HL-60 (cell line): ENCODE results near the gene SLC35E4.

Experiments used
- DNase-seq, 2 experiments: peaks; one replicate each; pipeline ENCODE4 v3.0.0-alpha.2; 2010 to 2020; ENCODE audit warnings: low read depth in 1 of 2, low spot score in 1 of 2
- H3K27ac ChIP-seq: fragments of 250-450 bp; sonication (Bioruptor Pico); replicated peaks from 2 replicates; pipeline ENCODE4 v1.5.1; 2020; ENCODE audit warnings: mild to moderate bottlenecking, moderate library complexity
- H3K27me3 ChIP-seq: fragments of 250-450 bp; sonication (Bioruptor Pico); 2 replicates; pipeline ENCODE4 v1.5.1; 2021; ENCODE audit warnings: mild to moderate bottlenecking, moderate library complexity; ENCODE audit not compliant: insufficient read depth, poor library complexity, severe bottlenecking
- H3K4me3 ChIP-seq: replicated peaks from 2 replicates; pipeline ENCODE4 v1.5.1; 2011; ENCODE audit warnings: mild to moderate bottlenecking, control low read depth, low read length; ENCODE audit not compliant: insufficient read depth
- CTCF ChIP-seq: IDR thresholded peaks from one replicate; pipeline ENCODE4 v1.5.1; 2011; ENCODE audit warnings: low read length, control low read depth, inconsistent platforms; ENCODE audit not compliant: insufficient read depth
- GABPA ChIP-seq: IDR thresholded peaks from 2 replicates; pipeline ENCODE4 v1.6.1; 2012; ENCODE audit warnings: low read depth
- POLR2AphosphoS5 ChIP-seq: IDR thresholded peaks from 2 replicates; pipeline ENCODE4 v1.6.1; 2012; ENCODE audit warnings: low read depth
- REST ChIP-seq: IDR thresholded peaks from 2 replicates; pipeline ENCODE4 v1.6.1; 2012; ENCODE audit warnings: low read depth; ENCODE audit not compliant: insufficient replicate concordance
- SPI1 ChIP-seq: IDR thresholded peaks from 2 replicates; pipeline ENCODE4 v1.6.1; 2012; ENCODE audit warnings: low read depth, mild to moderate bottlenecking, borderline replicate concordance
- long read RNA-seq: library from polyadenylated mRNA; unstranded; transcript quantifications from one replicate; pipeline ENCODE4 v2.0.0, GENCODE V29; 2020

SLC35E4 gene
- long read RNA-seq, result 0 reads

- TF ChIP-seq CTCF, result no peak
- Histone ChIP-seq H3K4me3 (peak within 1 kb of the TSS; percentile 46), H3K27me3 (peaks cover 3% of the 10 kb centered on the region), H3K27ac (no peak within 1 kb of the TSS)
- peak; percentile 60 to 69 for DNase-seq
These were observed at the start of gene SLC35E4 for GRCh38 chr22:30635273-30636225. TSS of gene SLC35E4 (plus strand) at chr22:30635781. CDS start at chr22:30636451, 670 bp downstream.

- no peak for DNase-seq
- no peaks in the 10 kb centered on the region for H3K27me3 ChIP-seq
- TF ChIP-seq CTCF (no peak), GABPA (no peak), REST (no peak), SPI1 (no peak), POLR2AphosphoS5 (no peak)
- no peak overlapping the region for H3K4me3 ChIP-seq
- H3K27ac ChIP-seq, result no peak overlapping the region
These were observed 49.2 kb upstream of the SLC35E4 start for GRCh38 chr22:30586414-30586813.

GRCh38 chr22:30591191-30591587 lies 44.4 kb upstream of the SLC35E4 start:
- Histone ChIP-seq H3K27me3 (peaks cover 3% of the 10 kb centered on the region), H3K27ac (peak overlapping the region; percentile 90), H3K4me3 (peak overlapping the region; percentile 89)
- TF ChIP-seq CTCF, result no peak
- no peak for TF ChIP-seq POLR2AphosphoS5
- no peak for TF ChIP-seq REST
- TF ChIP-seq GABPA, result no peak
- TF ChIP-seq SPI1, result no peak
- DNase-seq, result no peak
